DOHH2 (cell line): Measurements from ENCODE around the gene SLC16A5.

Experiments used
- H3F3A ChIP-seq: fragments of 200-600 bp; sonication (generic), shearing (Covaris generic); 2 replicates; pipeline ENCODE4 v1.6.0; 2016; ENCODE audit warnings: antibody characterized with exemption, mild to moderate bottlenecking; ENCODE audit not compliant: control insufficient read depth, insufficient read depth
- H3K27ac ChIP-seq: fragments of 200-600 bp; sonication (generic); 2 replicates; pipeline ENCODE4 v1.5.1; 2014; ENCODE audit warnings: low read depth, mild to moderate bottlenecking, low read length, moderate library complexity
- H3K27me3 ChIP-seq: fragments of 200-600 bp; sonication (generic); 2 replicates; pipeline ENCODE4 v1.6.1; 2014; ENCODE audit warnings: mild to moderate bottlenecking, low read length, mixed read lengths; ENCODE audit not compliant: control insufficient read depth
- H3K36me3 ChIP-seq: fragments of 200-600 bp; sonication (generic); 2 replicates; pipeline ENCODE4 v1.6.1; 2014; ENCODE audit warnings: mild to moderate bottlenecking, low read length, moderate library complexity, mixed read lengths; ENCODE audit not compliant: control insufficient read depth
- H3K4me1 ChIP-seq: fragments of 200-600 bp; sonication (generic); 2 replicates; pipeline ENCODE4 v1.6.1; 2014; ENCODE audit warnings: mild to moderate bottlenecking, low read length, mixed read lengths; ENCODE audit not compliant: control insufficient read depth
- H3K4me2 ChIP-seq: fragments of 200-600 bp; sonication (generic); 2 replicates; pipeline ENCODE4 v1.6.0; 2014; ENCODE audit warnings: mild to moderate bottlenecking, low read length, moderate library complexity
- H3K4me3 ChIP-seq: fragments of 200-600 bp; sonication (generic); 2 replicates; pipeline ENCODE4 v1.5.1; 2014; ENCODE audit warnings: mild to moderate bottlenecking, low read length, mixed read lengths
- H3K79me2 ChIP-seq: fragments of 200-600 bp; sonication (generic); 2 replicates; pipeline ENCODE4 v1.6.1; 2014; ENCODE audit warnings: mild to moderate bottlenecking, low read length, mixed read lengths; ENCODE audit not compliant: control insufficient read depth
- H3K9me2 ChIP-seq: fragments of 200-600 bp; sonication (generic); replicated peaks from 2 replicates; pipeline ENCODE4 v1.6.1; 2014; ENCODE audit warnings: mild to moderate bottlenecking, low read length, mixed read lengths; ENCODE audit not compliant: control insufficient read depth
- H3K9me3 ChIP-seq: fragments of 200-600 bp; sonication (generic); 2 replicates; pipeline ENCODE4 v1.6.1; 2014; ENCODE audit warnings: antibody characterized with exemption, low read length, mixed read lengths; ENCODE audit not compliant: control insufficient read depth, insufficient read depth
- H4K20me1 ChIP-seq: fragments of 200-600 bp; sonication (generic); 2 replicates; pipeline ENCODE4 v1.6.0; 2014; ENCODE audit warnings: low read depth, mild to moderate bottlenecking, antibody characterized with exemption, low read length, moderate library complexity; ENCODE audit not compliant: control insufficient read depth, insufficient read depth
- EZH2phosphoT487 ChIP-seq: fragments of 200-600 bp; sonication (generic); IDR thresholded peaks from 2 replicates; pipeline ENCODE4 v1.6.1; 2017; ENCODE audit warnings: borderline replicate concordance, mild to moderate bottlenecking, antibody characterized with exemption, low read length, moderate library complexity, mixed read lengths
- TF ChIP-seq, protein P1 (sequence below): fragments of 200-600 bp; sonication (generic); IDR thresholded peaks from one replicate; pipeline ENCODE4 v1.5.1; 2014; ENCODE audit warnings: antibody characterized with exemption, mild to moderate bottlenecking, low read depth, low read length; ENCODE audit not compliant: poor library complexity, severe bottlenecking

Gene SLC16A5

DNA sequence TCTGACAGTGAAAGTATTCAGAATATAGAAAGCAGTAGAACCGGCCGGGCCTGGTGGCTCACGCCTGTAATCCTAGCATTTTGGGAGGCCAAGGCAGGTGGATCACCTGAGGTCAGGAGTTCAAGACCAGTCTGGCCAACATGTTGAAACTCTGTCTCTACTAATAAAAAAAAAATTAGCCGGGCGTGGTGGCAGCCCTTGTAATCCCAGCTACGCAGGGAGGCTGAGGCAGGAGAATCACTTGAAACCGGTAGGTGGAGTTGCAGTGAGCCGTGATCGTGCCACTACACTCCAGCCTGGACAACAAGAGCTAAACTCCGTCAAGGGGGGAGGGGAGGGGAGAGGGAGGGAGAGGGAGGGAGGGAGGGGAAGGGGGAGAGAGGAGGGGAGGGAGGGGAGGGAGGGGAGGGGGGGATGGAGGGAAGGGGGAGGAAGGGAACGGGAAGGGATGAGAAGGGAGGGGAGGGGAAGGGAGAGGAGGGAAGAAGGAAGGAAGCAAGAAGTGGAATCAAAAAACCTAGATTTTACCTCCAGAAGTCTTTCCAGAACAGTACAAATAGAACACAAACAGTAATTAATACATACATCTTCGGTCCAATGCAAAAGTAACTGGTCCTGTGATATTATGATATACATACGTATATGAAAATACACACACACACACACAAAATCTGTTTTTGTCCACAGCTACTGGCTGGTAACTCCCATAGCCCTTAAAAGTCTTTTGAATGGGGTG lies 54.6 kb downstream of the SLC16A5 start:
- no peaks in the 10 kb centered on the region for H3K27me3 ChIP-seq
- H4K20me1 ChIP-seq = peaks cover 3% of the 10 kb centered on the region; the same call in 1 of the 2 replicates
- H3K9me3 ChIP-seq = no peaks in the 10 kb centered on the region
- TF ChIP-seq, protein P1, sequence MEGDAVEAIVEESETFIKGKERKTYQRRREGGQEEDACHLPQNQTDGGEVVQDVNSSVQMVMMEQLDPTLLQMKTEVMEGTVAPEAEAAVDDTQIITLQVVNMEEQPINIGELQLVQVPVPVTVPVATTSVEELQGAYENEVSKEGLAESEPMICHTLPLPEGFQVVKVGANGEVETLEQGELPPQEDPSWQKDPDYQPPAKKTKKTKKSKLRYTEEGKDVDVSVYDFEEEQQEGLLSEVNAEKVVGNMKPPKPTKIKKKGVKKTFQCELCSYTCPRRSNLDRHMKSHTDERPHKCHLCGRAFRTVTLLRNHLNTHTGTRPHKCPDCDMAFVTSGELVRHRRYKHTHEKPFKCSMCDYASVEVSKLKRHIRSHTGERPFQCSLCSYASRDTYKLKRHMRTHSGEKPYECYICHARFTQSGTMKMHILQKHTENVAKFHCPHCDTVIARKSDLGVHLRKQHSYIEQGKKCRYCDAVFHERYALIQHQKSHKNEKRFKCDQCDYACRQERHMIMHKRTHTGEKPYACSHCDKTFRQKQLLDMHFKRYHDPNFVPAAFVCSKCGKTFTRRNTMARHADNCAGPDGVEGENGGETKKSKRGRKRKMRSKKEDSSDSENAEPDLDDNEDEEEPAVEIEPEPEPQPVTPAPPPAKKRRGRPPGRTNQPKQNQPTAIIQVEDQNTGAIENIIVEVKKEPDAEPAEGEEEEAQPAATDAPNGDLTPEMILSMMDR = no peak
- TF ChIP-seq EZH2phosphoT487 = no peak
- no peak overlapping the region for H3K4me2 ChIP-seq
- H3K4me1 ChIP-seq = peaks cover 15% of the 10 kb centered on the region
- H3K79me2 ChIP-seq = peaks cover 6% of the 10 kb centered on the region; the same call in 1 of the 2 replicates
- no peak overlapping the region for H3K4me3 ChIP-seq
- peaks cover 13% of the 10 kb centered on the region for H3F3A ChIP-seq
- H3K27ac ChIP-seq = no peak overlapping the region
- H3K9me2 ChIP-seq = no peaks in the 10 kb centered on the region
- peaks cover 96% of the 10 kb centered on the region for H3K36me3 ChIP-seq

DNA sequence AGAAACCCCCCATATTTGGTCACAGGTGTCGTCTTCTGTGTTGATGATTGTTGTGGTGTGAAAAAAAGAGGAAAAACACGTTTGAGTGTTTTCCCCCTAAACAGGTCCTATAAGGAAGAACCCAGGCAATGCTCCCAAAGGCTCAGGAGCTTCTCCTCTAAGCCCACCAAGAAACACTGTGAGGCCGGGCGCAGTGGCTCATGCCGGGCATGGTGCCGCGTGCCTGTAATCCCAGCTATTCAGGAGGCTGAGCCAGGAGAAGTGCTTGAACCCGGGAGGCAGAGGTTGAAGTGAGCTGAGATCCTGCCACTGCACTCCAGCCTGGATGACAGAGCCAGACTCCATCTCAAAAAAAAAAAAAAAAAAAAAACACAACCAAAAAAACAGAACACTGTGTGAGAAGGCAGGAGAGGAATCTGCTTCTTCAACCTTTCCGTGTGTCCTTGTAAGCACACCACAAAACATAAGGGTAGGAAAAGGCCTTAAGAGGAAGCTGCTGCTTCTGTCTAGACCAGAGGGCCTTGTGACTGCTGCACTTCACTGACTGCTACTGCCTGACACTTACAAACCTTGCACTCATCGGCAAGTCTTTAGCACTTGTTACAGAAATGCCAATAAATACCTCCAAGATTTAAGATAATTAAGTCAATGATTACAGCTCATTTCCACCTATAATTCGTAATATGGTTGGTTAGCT lies 57.2 kb downstream of the SLC16A5 start:
- H3K27ac ChIP-seq = no peak overlapping the region
- H3K4me2 ChIP-seq = no peak overlapping the region
- no peaks in the 10 kb centered on the region for H3K27me3 ChIP-seq
- H3F3A ChIP-seq = peaks cover 8% of the 10 kb centered on the region; the same call in 1 of the 2 replicates
- no peaks in the 10 kb centered on the region for H3K9me2 ChIP-seq
- H4K20me1 ChIP-seq = no peaks in the 10 kb centered on the region; the same call in 1 of the 2 replicates
- TF ChIP-seq, protein P1 = no peak
- TF ChIP-seq EZH2phosphoT487 = no peak
- no peak overlapping the region for H3K4me3 ChIP-seq
- H3K4me1 ChIP-seq = peaks cover 15% of the 10 kb centered on the region
- H3K36me3 ChIP-seq = peaks cover 92% of the 10 kb centered on the region
- H3K79me2 ChIP-seq = peaks cover 32% of the 10 kb centered on the region
- H3K9me3 ChIP-seq = no peaks in the 10 kb centered on the region

DNA sequence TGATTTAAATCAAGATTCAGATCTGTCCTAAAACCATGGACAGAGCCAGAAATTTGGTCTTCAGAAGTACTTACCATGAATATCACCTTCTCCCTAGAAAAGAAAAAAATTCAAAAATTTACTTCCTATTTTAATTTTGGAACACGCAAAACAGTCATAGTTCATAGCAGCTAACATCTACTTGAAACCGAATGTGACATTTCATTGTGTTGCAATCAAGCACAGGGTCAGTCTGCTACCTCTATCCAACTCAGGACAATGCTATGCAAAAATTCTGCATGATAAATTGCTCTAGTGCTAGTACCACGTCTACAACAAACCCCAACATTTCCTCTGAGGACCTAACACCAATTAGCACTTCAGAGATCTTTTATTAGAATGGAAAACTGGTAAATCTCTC lies 58.8 kb downstream of the SLC16A5 start:
- H3K9me2 ChIP-seq = no peaks in the 10 kb centered on the region
- H3F3A ChIP-seq = peaks cover 8% of the 10 kb centered on the region; the same call in 1 of the 2 replicates
- no peaks in the 10 kb centered on the region; the same call in 1 of the 2 replicates for H4K20me1 ChIP-seq
- no peak overlapping the region for H3K4me3 ChIP-seq
- no peak overlapping the region for H3K27ac ChIP-seq
- no peak overlapping the region for H3K4me2 ChIP-seq
- TF ChIP-seq, protein P1 = no peak
- no peak for TF ChIP-seq EZH2phosphoT487
- H3K36me3 ChIP-seq = peaks cover 79% of the 10 kb centered on the region
- H3K9me3 ChIP-seq = no peaks in the 10 kb centered on the region
- peaks cover 6% of the 10 kb centered on the region; the same call in 1 of the 2 replicates for H3K4me1 ChIP-seq
- peaks cover 48% of the 10 kb centered on the region for H3K79me2 ChIP-seq
- no peaks in the 10 kb centered on the region for H3K27me3 ChIP-seq
